NCI-H2171 (cell line): ENCODE measurements around the gene NUAK2.
A peak's percentile ranks its signal among the peaks of the same experiment; 100 is the strongest.

ENCODE experiments used
- DNase-seq: peaks from one replicate; lab custom pipeline; 2025; lab: John Stamatoyannopoulos, UW

The NUAK2 gene

DNA sequence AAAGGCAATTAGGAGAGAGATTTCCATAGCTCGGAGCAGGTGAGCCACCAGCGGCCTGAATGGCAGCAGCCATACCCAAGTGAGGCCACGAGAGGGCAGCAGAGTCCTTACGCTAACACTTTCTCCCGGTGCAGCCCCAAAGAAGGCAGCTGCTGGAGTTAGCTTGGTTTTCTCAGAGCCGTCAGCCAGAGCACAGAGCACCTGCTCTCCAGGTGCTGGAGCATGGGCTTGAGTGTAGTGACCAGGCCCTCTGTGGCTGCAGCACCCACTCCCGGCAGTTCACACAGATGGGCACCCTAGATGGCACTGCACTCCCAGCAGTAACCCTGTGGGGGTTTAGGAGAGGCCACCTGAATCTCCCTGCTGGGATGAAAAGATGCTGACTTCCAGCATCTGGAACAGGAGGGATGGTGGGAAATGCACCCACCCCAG is 48.0 kb downstream of the NUAK2 start:
- DNase-seq = peak; percentile 67

GRCh38 chr1:205272536-205272935 is 49.0 kb downstream of the NUAK2 start:
- DNase-seq = no peak

DNA sequence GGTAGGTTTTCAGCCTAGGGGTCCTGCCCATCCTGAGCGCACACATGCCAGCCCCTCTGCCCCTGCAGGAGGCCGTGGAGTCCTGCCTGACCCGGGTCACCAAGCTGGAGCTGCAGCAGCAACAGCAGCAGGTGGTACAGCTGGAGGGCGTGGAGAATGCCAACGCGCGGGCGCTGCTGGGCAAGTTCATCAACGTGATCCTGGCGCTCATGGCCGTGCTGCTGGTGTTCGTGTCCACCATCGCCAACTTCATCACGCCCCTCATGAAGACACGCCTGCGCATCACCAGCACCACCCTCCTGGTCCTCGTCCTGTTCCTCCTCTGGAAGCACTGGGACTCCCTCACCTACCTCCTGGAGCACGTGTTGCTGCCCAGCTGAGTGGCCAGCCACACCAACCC is 49.8 kb downstream of the NUAK2 start:
- no peak for DNase-seq

DNA sequence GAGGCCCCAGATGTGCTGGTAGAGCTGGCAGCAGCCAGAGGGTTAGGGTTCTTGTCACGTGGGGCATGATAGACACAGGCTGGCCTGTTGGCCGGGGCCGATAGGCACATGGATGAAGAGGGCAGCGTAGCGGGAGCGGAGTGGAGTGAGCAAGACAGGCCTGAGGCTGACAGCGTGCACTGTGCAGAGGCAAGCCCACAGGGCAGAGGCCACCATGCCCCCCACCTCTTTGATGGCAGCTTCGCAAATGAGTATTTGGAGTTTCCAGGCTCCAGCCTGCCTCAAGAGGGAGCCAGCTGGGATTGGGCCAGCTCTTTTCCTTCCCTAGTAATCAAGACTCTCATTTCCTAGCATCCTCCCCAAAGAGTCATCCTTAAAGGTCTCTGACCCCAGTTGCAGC is 50.3 kb downstream of the NUAK2 start:
- DNase-seq = no peak

- no peak for DNase-seq
These were observed 50.8 kb downstream of the NUAK2 start for GRCh38 chr1:205270764-205271163.

DNA sequence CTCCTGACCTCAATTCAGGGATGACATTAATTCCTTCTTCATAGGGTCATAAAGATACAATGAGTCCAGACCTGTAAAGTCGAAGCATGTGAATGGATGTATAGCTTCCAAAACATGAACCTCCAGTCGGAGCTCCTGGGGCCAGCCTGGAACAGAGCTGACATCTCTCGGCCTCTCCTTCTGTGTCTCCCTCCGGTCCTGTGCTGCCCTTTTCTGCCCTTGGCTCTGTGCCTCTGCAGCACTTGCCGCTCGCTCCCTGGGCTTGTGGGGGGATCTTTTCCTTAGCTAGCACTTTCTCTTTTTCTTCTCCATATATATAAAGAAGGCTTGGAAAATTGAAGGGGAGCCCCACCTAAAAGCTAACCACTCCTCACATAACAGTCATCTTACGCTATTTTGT is 51.3 kb downstream of the NUAK2 start:
- DNase-seq = no peak

DNA sequence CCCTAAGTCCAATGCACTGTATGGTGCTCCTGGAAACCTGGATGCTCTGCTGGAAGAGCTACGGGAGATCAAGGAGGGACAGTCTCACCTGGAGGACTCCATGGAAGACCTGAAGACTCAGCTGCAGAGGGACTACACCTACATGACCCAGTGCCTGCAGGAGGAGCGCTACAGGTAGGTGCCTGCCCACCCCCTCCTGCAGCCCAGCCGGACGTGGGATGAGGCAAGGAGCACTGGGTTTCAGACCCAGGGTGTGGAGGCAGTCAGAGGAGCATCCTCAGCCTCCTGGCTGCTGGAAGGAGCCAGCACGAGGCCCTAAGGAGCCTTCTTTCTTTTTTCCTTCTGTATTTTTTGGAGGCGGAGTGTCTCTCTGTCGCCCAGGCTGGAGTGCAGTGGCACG is 51.8 kb downstream of the NUAK2 start:
- DNase-seq = no peak

- DNase-seq = no peak
These were observed 52.5 kb downstream of the NUAK2 start for GRCh38 chr1:205268846-205269680.

- no peak for DNase-seq
These were observed 54.1 kb downstream of the NUAK2 start for GRCh38 chr1:205267306-205267902.

- DNase-seq = no peak
These were observed 54.8 kb downstream of the NUAK2 start for GRCh38 chr1:205266611-205267305.

DNA sequence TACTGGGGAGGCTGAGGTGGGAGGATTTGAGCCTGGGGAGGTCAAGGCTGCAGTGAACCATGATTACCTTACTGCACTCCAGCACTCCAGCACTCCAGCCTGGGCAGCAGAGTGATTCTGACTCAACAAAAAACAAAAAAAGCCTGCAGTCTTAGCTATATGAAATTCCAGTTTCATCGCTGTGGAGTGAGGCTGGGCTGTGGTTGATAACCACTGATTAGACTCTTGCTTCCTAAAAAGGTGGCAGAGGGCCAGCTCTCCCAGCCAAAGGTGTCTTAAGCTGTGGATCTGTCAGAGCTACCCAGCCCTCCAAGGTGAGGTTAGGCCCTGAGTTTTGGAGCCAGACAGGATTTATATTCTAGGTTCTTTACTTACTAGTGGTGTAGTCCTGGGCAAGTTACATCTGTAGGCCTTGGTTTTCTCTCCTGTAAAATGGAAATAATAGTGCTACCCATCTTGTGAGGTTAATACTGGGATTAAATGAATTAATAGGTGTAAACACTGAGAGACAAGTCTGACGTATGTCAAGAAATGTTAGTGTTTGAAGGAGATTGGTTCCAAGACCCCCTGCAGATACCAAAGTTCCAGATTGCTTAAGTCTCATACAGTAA is 57.9 kb downstream of the NUAK2 start:
- no peak for DNase-seq

GRCh38 chr1:205262731-205263171 is 58.8 kb downstream of the NUAK2 start:
- no peak for DNase-seq

- DNase-seq = no peak
These were observed 59.4 kb downstream of the NUAK2 start for GRCh38 chr1:205261946-205262691.

- DNase-seq = no peak
These were observed 60.4 kb downstream of the NUAK2 start for GRCh38 chr1:205260948-205261732.

- DNase-seq = no peak
These were observed 61.5 kb downstream of the NUAK2 start for GRCh38 chr1:205259998-205260397.

GRCh38 chr1:205259324-205259832 is 62.2 kb downstream of the NUAK2 start:
- no peak for DNase-seq

DNA sequence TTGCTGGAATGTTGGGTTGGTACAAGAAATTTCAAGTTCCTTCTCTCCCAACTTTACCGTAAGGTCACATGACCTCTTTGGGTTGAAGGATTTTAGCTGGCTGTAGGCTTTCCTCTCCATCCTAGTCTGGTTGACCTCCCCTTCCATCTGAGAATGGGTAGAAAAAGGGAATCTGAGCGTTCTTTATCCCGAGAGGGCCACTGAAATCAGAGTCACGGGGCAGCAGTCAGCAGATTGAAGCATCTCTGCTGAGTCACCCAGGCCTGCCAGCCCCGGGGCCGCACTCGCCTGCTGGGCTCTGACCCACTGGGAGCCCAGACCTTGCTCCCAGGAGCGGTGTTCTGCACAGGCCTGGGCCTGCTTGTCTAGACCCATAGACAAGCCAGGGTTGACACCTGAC is 62.8 kb downstream of the NUAK2 start:
- no peak for DNase-seq

DNA sequence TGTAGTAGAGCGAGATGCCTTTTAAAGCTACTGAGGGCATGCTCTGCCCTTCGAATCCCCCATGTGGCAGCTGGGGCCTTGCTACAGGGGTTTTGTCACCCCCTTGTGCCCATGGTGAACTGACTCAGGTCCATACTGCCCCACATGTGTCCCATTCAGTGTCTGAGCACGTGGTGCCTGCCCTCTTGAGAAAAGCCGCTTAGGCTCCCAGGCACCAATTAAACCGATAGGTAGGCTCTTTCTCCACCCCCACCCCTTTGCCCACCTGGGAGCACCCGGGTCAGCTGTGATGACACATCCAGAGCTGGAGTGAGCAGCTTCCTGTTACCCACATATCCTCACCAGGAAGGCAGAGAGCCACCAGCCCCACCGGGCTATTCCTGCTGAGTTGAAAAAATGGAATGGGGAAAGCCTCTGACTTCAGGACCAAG is 63.3 kb downstream of the NUAK2 start:
- no peak for DNase-seq

DNA sequence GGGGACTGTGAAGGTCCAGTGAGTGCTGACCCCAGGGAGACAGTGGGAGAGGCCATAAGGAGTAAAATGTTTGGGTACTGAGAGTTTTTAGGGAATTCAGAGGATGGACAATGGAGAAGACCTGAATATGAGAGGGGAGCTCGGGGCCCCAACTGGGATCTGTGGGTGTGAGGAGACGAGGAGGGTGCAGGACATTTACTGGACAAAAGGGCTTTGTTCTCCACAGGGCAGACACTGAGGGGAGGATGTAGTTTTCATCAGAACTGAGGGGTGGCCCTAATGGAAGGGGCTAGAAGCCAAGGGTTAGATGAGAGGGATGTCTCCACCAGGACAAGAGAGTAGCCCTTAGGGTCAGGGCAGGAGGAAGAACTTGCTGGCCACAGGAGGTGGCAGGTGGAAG is 63.8 kb downstream of the NUAK2 start:
- no peak for DNase-seq

DNA sequence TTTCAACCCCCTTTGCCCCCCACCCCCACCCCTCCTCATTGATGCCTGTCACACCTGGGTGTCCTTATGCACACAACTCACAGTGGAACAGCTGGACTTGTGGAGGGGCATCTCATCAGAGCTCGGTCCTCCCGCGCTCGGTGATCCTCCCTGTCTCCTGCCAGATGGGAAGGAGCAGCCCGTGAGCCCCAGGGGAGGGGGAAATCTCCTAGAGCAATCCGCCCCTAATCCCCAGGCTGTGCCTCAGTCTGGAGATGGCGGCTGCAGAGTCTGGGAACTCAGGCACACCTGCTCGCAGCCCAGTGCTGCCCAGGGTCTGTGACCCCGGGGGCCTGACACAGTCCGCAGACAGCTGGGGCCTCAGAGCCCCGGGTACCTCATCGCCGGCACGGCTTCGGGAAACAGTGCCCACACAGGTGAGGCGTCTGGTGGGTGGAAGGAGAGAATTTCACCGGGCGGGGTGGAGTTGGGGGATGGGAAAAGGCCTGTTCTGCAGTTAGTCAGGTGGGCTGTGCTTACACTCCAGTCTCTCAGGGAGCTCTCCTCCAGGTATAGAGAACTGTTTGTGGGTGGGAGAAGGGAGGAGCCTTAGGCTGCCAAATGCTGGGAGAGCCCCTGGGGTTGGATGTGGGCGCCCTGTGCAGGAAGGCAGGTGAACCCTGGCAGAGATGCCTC is 64.5 kb downstream of the NUAK2 start:
- peak; percentile 93 for DNase-seq
